Fibroblast of the conjunctiva (primary cell): ENCODE measurements around the gene HLA-DOB.

Experiments
- DNase-seq: peaks from one replicate; pipeline ENCODE4 v3.0.0-alpha.2; 2010; ENCODE audit warnings: low read depth

HLA-DOB gene

DNA sequence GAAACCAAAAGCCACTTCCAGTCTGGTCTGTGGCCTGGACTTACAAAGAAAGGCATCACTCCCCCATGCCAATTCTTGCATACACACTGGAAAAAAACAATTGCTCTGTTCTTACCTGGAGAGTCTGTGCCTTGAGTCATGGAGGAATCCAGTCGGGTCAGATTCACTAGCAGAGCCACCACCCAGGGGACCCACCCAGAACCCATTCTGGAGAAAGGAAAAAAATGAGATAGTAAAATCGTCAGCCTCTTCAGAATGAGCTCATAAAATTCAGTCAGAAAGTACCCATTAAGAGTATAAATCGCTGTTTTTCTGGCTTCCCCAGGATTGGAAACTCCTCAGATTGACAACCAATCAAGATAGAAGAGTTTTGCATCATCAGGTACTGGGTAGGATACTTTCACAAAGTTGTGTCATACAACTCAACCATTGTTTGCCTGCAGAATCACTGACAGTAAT lies at the start of gene HLA-DOB:
HLA-DOB (minus strand) TSS at position 257 of the 459 bp plus-strand sequence; CDS start at position 206, 51 bp downstream.
- no peak for DNase-seq

DNA sequence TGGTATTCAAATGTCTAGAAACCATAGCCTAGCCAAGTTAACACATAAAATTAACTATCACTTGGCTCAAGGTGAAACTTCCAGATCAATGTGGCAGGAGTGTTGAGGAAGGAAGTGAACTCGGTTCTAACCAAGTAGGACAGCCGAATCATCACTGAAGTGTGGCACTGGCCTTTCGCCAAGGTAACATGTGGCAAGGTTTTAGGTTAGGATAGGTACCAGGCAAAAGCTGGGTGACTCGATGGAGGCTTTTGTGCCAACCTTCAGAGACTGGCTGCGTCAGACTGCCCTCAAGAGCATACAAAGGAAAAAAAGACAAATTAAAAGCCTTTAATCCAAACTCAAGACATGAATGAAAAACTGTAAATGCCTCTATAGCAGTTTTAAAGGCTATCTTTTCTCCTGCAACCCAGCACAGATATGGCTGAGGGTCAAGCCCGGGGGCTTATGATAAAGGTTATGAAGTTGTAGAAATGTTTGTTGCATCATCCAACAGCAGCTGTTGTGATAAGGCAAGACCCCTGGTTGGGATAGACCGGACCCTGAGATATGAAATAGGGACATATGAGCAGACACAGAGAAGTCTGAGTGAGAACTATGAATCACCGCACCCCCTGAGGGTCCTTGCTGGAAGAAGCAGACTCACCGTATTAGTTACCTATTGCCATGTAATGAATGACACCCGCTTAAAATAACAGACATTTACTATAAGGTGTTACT lies 49.1 kb upstream of the HLA-DOB start:
- no peak for DNase-seq

DNA sequence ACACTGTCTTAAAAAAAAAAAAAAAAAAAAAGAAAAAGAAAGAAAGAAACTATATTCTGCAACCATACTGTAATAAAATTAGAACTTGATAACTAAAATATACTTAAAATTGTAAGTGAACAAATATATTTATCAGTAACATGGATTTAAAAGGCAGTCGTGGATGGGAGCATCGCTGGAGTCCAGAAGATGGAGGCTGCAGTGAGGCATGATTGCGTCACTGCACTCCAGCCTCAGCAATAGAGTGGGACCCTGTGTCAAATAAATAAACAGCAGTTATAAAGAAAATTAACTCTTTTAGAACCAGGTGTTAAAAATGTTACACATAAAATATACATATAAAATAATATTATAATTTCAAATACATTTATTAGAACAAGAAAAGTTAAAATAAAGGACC lies 45.9 kb upstream of the HLA-DOB start:
- DNase-seq, result no peak

DNA sequence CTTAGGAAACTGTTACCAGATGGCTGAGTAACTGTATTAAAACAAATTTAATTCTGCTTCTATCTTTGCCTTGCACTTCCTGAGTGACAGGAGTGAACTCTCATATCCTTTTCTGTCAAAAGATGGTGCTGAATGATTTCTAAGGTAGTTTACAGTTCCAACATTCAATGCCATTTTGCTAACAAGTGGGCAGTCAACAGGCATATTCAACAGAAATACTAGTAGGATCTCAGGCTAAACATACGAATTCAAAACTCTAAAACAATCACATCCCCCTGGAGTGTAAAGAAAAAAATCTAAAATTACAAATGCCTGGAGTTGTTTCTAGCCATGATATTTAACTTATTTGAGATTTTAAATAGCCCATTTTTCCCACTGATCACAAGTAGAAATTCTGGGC lies 43.9 kb upstream of the HLA-DOB start:
- DNase-seq, result no peak

DNA sequence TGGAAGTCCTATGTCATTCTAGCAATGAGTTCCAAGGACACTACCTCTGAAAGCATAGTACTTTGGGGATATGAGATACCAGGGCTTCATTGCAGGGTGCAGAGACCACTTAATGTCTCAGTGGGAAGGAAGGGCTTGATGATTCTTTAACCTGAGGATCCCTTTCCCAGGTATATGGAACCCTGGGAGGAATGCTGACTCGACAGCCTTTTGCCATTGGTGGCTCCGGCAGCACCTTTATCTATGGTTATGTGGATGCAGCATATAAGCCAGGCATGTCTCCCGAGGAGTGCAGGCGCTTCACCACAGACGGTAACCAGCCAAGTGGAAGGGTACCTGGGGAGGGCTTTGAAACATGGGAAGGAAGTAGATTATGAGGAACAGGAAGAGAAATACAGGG lies 41.4 kb upstream of the HLA-DOB start:
- DNase-seq, result no peak

DNA sequence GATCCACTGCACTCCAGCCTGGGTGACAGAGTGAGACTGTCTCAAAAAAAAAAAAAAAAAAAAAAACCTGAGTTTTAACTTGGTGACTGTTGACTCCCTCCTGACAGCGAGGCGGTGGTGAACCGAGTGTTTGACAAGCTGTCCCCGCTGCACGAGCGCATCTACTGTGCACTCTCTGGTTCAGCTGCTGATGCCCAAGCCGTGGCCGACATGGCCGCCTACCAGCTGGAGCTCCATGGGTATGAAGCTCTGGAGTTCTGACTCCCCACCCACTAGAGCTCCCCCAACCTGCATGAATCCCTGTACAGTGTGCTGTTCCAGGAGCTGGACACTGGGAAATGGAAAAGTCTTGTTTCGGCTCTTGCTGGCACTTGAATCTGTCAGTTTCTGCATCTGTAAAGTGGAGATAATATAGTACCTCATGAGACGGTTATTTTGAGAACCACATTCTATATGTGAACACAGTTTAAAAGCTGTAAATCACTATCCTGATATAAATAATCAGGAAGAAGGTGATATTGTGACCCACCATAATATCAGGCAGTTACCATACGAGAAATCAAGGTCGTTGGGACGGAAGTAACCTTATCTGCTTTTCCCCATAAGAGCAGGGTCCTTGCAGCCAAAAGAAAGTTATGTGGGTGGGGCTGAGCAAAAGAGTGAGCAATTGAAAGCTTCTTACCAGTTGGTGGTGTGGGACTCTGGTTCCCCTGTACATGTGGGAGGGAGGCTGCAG lies 40.5 kb upstream of the HLA-DOB start:
- DNase-seq, result no peak

DNA sequence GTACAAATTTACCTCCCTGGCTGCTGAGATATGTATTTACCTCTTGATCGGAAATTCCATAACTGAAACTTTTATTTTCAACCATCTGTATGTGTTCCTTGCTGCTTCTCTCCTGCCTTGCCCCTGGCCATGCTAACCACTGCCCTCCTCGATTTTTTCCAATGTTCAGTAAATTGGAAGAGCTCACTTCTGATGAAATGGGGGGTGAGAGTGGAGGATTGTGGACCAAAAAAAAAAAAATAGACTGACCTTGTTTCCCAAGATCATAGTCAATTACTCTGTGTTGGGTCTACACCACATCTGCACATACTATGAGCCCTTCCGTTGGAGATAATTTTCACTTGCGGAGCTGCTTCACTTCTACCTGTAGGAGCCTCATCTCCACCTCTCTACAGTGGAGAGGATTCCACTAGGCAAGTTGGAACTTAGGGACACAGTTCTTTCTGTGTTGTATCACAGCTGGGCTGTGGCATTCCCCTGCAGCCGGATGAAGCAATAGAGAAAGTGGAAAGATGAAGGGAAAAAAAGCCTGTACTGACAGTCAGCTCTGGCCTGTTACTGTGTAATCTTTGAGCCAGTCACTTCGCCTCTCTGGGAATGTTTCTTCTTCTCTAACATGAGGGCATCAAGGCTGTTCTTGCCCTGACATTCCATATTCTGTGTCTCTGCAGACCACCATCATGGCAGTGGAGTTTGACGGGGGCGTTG lies 38.8 kb upstream of the HLA-DOB start:
- no peak for DNase-seq

DNA sequence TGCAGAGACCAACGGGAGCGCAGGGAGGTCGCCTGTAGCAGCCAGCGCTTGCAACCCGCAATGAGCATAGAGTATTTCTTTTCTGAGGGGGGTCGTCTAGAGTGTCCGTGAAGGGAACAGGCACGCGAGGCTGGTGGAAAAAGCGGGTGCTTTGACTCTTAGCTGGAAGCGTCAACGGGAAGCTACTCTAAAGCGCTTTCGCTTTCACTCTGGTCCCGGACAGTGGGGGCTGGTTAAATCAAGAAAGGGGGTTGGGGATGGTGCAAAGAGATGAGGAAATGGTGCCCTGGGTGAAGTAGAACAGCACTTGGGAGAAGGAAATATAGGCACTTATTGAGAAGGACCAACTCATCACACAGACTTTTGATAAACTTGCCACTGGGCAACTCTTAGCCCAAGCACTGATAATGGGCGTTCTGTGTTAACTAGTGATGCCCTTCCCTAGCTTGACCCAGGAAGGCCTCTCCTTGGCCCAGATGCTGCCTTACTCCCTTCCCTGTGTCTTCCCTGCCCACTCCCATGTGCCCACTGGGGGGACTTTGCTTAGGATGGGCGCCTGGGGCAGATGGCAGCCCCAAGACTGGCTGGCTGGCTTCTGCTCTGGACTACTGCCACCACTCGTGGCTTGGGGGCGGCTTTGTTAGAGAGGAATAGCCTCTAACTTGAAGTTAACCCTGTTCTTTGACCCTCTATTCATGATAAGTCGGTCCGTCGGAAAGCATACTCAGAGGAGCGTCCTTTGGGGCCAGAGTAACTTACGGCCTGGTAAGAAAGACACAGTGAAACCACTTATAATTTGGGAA lies 37.8 kb upstream of the HLA-DOB start:
- DNase-seq, result no peak

DNA sequence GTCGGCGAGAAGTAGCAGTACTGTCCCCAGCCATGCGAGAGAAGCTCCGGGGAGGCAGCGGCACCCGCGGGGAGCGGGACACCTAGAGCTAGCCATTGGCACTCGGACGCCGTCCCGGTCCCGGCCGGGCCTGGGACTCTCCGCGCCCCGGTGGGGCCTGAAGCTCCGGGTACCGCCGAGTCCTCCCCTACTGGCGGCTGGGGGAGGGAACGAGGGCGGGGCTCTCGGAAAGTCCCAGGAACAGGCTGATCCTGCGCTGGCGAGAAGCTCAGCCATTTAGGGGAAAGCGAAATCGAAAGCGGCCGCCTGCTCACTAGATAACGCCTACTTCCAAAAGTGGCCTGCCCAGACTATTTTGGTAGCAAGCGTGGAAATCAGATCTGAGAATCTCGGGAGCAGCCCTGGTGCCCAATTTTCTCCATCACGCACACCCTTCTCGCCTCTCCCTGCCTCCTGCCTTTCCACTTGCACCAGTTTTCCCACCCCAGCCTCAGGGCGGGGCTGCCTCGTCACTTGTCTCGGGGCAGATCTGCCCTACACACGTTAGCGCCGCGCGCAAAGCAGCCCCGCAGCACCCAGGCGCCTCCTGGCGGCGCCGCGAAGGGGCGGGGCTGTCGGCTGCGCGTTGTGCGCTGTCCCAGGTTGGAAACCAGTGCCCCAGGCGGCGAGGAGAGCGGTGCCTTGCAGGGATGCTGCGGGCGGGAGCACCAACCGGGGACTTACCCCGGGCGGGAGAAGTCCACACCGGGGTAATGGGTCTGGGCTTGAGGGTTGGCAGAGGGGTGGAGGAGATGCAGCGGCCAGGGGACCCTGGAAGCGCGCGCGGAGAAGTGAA lies 37.0 kb upstream of the HLA-DOB start, which contains the start of the genes PSMB9 and TAP1:
PSMB9 (plus strand) TSS at position 652 of the 835 bp plus-strand sequence; CDS start at position 690, 38 bp downstream.
TAP1 (minus strand) TSS at position 164 of the 835 bp plus-strand sequence; CDS start at position 96, 68 bp downstream.
- DNase-seq, result peak; percentile 87

DNA sequence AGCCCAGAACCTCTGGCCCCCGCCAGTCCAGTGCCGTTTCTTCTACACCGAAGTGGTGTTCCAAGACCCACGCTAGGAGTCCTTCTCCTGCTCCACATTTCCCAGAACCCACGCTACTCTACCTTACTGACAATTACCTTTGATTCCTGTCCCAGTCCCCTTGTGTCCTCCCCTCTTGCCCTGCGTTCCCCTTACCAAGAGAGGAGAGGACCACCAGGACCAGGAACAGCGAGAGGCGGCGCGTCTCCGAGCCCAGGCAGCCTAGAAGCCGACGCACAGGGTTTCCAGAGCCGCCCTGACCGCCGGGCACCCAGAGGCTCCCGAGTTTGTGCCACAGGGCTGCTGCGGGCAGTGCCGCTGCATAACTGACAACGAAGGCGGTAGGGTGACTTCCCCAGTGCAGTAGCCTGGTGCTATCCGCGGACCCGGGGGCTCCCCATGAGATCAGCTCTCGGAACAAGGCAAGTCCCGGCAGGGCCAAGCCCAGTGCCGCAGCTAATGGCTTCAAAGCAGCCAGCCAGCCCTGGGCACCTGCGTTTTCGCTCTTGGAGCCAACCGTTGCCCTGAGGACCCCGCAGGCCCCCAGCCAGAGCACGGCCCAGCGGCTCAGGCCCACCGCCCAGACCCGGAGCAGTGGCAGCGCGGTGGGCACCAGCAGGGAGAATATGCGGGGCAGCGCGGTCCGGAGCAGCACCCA lies 36.2 kb upstream of the HLA-DOB start:
- DNase-seq, result no peak

DNA sequence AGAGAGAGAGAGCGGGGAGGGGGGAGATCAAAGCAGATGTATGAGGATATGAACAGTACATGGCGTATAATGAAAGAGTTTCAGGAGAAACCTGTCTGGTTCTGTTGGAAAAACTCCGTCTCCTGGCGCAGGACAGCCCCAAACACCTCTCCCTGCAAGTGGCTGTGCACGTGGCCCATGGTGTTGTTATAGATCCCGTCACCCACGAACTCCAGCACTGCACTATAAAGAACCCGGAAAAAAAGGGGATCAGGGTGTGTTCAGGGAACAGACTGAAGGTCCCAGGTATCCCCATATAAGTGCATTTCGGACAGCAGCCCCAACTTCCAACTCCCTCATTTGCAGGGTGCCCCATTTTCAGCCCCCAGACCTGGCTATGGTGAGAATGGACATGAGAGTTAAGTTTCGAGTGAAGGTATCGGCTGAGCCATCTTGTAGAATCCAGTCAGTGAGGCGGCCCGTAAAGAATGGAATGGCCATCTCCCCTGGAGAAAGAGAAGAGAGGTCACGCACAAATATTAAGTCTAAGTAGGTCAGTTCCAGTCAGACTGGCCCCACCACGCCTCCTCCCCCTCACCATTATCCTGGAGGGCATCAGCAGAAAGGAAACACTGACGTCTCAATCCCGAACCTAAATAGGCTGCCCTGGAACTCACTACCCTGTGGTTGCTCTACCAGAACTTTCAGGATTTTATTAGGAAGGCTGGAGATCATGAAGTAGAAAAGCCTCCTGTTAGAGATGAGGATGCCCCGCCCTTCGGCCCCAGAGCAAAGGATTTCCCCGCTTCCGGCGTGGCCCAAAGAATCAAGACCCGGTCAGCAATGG lies 35.4 kb upstream of the HLA-DOB start:
- DNase-seq, result no peak

DNA sequence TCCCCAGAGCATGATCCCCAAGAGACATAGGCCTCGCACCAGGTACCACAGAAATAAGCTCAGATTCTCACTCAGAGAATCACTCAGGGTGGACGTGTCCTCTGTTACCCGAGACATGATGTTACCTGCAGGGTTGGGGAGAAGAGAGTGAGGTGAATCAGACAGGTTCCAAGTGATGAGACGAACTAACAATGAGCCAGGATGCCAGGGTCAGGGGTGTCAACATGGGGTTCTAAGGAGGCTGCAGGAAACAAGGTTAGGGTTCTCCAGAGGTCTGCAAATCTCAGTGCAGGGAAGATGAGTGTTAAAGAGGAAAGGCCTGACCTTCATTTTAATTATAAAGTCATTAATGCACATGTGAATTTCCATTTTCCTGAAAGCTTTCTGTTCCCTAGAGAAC lies 34.2 kb upstream of the HLA-DOB start:
- no peak for DNase-seq

DNA sequence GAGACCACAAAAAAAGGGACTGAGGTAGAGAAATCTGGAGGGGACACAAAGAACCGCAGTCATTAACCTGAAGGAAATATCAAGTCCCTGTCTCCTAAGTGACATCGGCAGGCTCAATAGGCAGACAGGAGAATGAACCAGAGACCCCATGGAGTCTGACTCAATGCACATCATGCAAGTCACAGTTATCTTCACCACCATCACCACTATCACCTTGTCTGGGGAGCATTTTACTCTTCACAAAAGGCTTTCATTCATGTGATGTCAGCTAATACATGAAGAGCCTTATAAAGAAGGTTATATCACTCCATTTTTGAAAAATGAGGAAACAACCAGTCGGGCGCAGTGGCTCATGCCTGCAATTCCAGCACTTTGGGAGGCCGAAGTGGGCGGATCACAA lies 32.3 kb upstream of the HLA-DOB start:
- DNase-seq, result no peak

DNA sequence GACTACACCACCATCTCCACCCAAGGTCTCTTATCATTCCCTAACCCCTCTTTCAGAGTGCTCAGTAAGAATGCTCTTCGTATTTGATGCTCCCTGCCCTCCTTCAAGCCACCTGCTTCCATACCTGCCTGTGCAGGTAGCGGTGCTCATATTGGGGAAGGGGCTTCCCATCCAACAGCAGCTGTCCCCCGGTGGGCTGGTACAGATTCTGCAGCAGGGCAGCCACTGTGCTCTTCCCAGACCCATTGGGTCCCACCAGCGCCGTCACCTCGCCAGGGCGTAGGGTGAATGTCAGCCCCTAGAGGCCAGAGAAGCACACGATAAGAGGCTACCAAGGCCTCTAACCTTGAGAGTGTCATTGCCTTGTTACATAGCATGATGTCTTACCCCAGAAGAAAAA lies 31.0 kb upstream of the HLA-DOB start:
- DNase-seq, result no peak

DNA sequence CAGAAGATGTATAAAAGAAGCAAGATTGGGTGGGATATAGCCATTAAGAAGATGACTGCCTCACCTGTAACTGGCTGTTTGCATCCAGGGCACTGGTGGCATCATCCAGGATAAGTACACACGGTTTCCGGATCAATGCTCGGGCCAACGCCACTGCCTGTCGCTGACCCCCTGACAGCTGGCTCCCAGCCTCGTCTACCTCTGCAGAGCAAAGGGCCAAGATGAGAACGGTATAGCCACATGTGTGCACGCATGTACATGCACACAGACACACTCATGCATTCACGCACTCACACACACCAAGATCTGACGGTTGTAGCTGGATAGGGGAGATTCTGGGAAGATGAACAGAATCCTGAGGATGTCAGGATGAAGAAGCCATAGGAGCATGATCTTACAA lies 30.2 kb upstream of the HLA-DOB start:
- no peak for DNase-seq

DNA sequence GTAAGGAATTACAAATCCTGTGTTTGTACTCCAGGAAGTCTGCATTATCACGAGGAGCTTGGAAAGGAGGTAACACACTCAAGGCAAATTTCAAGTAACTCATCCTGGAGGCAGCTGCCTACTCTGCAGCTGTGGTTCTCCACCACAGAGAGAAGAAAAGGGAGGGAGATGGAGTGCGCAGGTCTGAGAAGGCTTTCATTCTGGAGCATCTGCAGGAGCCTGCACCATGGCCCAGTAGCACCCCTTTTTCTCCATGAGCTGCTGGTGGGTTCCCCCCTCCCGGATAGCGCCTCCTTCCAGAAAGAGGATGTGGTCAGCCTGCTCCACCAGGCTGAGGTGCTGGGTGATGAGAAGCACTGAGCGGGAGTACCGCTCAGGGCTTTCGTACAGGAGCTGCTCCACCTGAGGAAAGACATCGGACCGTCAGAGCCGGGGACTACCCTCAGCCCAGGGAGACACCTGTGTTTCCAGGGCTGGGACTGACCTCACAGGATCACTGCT lies 28.6 kb upstream of the HLA-DOB start:
- no peak for DNase-seq

DNA sequence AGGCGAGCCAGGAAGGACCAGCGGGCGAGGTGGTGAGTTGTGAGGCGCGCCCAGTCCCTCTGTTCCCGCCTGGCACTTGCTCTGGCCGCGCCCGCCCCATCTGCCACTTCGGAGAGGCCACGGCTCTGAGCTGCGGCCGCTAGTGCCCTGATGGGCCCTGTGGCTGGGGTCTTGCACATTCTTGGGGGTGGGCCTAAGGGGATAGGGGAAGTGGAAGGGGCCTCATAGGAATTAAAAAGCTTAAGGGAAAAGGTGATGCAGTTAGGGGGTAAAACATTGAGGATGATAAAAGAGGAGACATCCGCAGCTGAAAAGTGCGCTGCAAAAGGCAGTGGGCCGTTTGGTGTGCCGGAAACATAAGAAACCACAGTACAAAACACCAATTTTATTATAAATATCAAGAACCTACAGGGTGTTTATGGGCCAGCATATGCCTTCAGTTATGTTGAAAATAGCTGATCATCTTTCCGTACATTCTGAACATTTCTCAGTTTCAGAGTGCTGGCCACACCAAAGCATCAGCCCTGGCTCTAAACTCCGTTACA lies 28.1 kb upstream of the HLA-DOB start:
- DNase-seq, result no peak

DNA sequence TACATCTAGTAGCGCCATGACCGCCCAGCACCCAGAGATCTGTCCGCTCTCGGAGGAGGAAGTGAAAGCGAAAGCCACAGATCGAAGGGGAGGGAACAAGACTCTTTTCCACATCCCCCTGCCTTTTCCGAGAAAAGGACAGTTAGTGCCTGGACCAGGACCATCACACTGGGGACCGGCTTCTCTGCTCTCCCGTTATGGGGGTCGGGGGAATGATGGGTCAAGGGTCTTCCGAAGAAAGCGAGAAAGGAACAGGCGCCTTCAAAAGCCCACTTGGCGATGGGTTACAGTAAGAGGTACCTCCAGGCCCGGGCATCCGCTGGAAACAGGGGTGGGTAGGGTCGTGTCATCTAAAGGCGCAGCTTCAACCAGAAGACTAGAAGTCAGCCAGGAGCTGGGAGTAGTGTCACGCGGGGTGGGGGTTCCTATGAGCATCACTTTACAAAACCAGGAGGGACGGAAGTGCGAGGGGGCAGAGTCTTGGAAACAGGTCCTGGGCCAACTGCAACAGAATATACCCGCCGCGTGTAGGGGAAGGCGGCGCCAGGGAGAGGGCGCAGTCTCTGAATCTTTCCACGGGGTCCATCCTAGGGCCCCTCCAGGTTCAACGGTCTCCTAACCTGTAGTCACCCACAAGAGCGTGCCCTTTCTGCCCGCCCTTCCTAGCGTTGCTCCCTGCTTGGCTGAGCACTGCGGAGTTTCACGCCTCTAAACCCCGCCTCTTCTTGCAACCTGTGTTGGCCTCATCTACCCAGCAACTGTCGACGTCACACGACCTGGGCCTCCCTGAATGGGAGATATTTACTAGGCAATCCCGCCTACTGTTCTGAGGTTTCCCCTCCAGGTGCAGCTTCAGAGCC lies 27.4 kb upstream of the HLA-DOB start, which contains the start of gene PSMB8:
PSMB8 (minus strand) TSS at position 69 of the 860 bp plus-strand sequence; CDS start at position 18, 51 bp downstream.
- DNase-seq, result peak; percentile 88
